GM23338 (cell line): ENCODE data around the gene RNF26.

ENCODE experiments used
- CREB1 ChIP-seq: fragments of 250-450 bp; sonication (Bioruptor Pico); IDR thresholded peaks from 2 replicates; pipeline ENCODE4 v1.5.0; 2020; ENCODE audit warnings: low read depth, mild to moderate bottlenecking, moderate library complexity
- CTCF ChIP-seq, 2 experiments: fragments of 200-600 bp in 1 of 2; sonication (generic) in 1 of 2; conservative IDR thresholded peaks; 2 replicates each; pipeline versions ENCODE4 v1.5.1 to v1.6.1; 2016 to 2017; ENCODE audit warnings: antibody characterized with exemption in 2 of 2, low read depth in 2 of 2, mild to moderate bottlenecking in 2 of 2, moderate library complexity in 1 of 2
- ETS1 ChIP-seq: IDR thresholded peaks from 2 replicates; pipeline ENCODE4 v1.6.1; 2016; ENCODE audit warnings: antibody characterized with exemption
- EZH2 ChIP-seq: fragments of 200-600 bp; sonication (generic); IDR thresholded peaks from one replicate; pipeline ENCODE4 v1.8.0; 2017; ENCODE audit warnings: antibody characterized with exemption, mild to moderate bottlenecking, low read depth; ENCODE audit not compliant: unreplicated experiment
- EZH2phosphoT487 ChIP-seq: fragments of 200-600 bp; sonication (generic); IDR thresholded peaks from one replicate; pipeline ENCODE4 v1.8.1; 2018; ENCODE audit warnings: antibody characterized with exemption; ENCODE audit not compliant: unreplicated experiment
- JUNB ChIP-seq: IDR thresholded peaks from one replicate; pipeline ENCODE4 v1.6.1; 2016; ENCODE audit warnings: antibody characterized with exemption; ENCODE audit not compliant: unreplicated experiment
- NANOG ChIP-seq: IDR thresholded peaks from 2 replicates; pipeline ENCODE4 v1.6.1; 2016; ENCODE audit warnings: antibody characterized with exemption, borderline replicate concordance
- POLR2AphosphoS5 ChIP-seq: IDR thresholded peaks from 2 replicates; pipeline ENCODE4 v1.6.1; 2016; ENCODE audit warnings: antibody characterized with exemption, low read depth
- REST ChIP-seq: IDR thresholded peaks from one replicate; pipeline ENCODE4 v1.6.1; 2018; ENCODE audit warnings: antibody characterized with exemption; ENCODE audit not compliant: unreplicated experiment
- STAT1 ChIP-seq: IDR thresholded peaks from one replicate; pipeline ENCODE4 v1.6.1; 2016; ENCODE audit warnings: antibody characterized with exemption; ENCODE audit not compliant: unreplicated experiment
- ZNF114 ChIP-seq: fragments of 250-450 bp; sonication (Bioruptor Pico); IDR thresholded peaks from 2 replicates; pipeline ENCODE4 v1.5.0; 2020; ENCODE audit warnings: mild to moderate bottlenecking, moderate library complexity
- ZNF331 ChIP-seq: fragments of 250-450 bp; sonication (Bioruptor Pico); IDR thresholded peaks from 2 replicates; pipeline ENCODE4 v1.5.0; 2020; ENCODE audit warnings: low read depth, mild to moderate bottlenecking, moderate library complexity
- TF ChIP-seq, protein P1 (sequence below): fragments of 250-450 bp; sonication (Bioruptor Pico); IDR thresholded peaks from 2 replicates; pipeline ENCODE4 v1.5.0; 2020; ENCODE audit warnings: mild to moderate bottlenecking, moderate library complexity

DNA sequence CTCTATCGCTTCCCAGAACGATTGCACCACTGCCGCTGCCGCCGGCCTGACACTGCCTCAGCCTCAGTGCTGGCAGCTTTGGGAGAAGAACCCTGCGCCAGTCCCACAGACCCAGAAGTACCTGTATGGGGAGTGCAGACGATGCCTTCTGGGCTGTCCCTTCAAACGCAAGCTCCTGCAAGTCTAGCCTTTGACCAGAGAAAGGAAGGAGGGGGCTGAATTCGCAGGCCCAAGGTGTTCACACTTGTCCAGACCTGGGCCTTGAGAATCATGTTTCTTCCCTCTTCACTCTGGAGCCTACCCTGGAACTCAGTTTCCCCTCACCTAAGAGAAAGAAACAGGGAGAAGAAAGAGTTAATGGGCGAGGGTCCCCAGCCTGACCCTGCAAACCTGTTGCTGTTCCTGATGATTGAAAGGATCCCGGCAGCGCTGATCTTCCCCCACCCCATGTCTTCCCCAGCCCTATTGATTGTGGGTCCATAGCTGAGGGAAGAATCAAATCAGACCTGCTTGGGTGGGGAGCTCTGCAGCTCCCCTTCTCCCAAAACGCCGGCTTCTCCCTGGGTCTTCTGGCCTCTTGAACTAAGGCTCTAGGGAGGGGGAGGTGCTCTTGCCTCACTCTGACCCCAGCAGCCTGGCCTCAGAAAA lies 16.6 kb upstream of the RNF26 start:
- TF ChIP-seq CTCF (conservative IDR thresholded peaks at IDR 0.05; ENCODE audit: low read depth in 2 of 2) (no peak), POLR2AphosphoS5 (no peak), EZH2phosphoT487 (no peak), NANOG (no peak), EZH2 (no peak), REST (no peak), CREB1 (no peak), ETS1 (no peak), ZNF331 (CRISPR knock-in tag) (no peak), STAT1 (no peak), JUNB (no peak), ZNF114 (CRISPR knock-in tag) (no peak)
- TF ChIP-seq, protein P1, sequence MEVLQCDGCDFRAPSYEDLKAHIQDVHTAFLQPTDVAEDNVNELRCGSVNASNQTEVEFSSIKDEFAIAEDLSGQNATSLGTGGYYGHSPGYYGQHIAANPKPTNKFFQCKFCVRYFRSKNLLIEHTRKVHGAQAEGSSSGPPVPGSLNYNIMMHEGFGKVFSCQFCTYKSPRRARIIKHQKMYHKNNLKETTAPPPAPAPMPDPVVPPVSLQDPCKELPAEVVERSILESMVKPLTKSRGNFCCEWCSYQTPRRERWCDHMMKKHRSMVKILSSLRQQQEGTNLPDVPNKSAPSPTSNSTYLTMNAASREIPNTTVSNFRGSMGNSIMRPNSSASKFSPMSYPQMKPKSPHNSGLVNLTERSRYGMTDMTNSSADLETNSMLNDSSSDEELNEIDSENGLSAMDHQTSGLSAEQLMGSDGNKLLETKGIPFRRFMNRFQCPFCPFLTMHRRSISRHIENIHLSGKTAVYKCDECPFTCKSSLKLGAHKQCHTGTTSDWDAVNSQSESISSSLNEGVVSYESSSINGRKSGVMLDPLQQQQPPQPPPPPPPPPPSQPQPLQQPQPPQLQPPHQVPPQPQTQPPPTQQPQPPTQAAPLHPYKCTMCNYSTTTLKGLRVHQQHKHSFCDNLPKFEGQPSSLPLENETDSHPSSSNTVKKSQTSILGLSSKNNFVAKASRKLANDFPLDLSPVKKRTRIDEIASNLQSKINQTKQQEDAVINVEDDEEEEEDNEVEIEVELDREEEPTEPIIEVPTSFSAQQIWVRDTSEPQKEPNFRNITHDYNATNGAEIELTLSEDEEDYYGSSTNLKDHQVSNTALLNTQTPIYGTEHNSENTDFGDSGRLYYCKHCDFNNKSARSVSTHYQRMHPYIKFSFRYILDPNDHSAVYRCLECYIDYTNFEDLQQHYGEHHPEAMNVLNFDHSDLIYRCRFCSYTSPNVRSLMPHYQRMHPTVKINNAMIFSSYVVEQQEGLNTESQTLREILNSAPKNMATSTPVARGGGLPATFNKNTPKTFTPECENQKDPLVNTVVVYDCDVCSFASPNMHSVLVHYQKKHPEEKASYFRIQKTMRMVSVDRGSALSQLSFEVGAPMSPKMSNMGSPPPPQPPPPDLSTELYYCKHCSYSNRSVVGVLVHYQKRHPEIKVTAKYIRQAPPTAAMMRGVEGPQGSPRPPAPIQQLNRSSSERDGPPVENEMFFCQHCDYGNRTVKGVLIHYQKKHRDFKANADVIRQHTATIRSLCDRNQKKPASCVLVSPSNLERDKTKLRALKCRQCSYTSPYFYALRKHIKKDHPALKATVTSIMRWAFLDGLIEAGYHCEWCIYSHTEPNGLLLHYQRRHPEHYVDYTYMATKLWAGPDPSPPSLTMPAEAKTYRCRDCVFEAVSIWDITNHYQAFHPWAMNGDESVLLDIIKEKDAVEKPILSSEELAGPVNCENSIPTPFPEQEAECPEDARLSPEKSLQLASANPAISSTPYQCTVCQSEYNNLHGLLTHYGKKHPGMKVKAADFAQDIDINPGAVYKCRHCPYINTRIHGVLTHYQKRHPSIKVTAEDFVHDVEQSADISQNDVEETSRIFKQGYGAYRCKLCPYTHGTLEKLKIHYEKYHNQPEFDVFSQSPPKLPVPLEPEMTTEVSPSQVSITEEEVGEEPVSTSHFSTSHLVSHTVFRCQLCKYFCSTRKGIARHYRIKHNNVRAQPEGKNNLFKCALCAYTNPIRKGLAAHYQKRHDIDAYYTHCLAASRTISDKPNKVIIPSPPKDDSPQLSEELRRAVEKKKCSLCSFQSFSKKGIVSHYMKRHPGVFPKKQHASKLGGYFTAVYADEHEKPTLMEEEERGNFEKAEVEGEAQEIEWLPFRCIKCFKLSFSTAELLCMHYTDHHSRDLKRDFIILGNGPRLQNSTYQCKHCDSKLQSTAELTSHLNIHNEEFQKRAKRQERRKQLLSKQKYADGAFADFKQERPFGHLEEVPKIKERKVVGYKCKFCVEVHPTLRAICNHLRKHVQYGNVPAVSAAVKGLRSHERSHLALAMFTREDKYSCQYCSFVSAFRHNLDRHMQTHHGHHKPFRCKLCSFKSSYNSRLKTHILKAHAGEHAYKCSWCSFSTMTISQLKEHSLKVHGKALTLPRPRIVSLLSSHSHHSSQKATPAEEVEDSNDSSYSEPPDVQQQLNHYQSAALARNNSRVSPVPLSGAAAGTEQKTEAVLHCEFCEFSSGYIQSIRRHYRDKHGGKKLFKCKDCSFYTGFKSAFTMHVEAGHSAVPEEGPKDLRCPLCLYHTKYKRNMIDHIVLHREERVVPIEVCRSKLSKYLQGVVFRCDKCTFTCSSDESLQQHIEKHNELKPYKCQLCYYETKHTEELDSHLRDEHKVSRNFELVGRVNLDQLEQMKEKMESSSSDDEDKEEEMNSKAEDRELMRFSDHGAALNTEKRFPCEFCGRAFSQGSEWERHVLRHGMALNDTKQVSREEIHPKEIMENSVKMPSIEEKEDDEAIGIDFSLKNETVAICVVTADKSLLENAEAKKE (CRISPR knock-in tag), result no peak
